ENCODE measurements around the gene RIGI. TPM values are rescaled to one million over a fixed set of nuclear protein-coding genes. Genes with fewer than 3 reads are reported as not detected.
A peak's percentile ranks its signal among the peaks of the same experiment; 100 is the strongest.

The RIGI gene
- total and polyA plus RNA-seq, 2 of the 13 experiments (the other 11 are each of a cell fraction or from before 2014, with no cell fraction given), result 3.0 to 8.2 TPM

DNA sequence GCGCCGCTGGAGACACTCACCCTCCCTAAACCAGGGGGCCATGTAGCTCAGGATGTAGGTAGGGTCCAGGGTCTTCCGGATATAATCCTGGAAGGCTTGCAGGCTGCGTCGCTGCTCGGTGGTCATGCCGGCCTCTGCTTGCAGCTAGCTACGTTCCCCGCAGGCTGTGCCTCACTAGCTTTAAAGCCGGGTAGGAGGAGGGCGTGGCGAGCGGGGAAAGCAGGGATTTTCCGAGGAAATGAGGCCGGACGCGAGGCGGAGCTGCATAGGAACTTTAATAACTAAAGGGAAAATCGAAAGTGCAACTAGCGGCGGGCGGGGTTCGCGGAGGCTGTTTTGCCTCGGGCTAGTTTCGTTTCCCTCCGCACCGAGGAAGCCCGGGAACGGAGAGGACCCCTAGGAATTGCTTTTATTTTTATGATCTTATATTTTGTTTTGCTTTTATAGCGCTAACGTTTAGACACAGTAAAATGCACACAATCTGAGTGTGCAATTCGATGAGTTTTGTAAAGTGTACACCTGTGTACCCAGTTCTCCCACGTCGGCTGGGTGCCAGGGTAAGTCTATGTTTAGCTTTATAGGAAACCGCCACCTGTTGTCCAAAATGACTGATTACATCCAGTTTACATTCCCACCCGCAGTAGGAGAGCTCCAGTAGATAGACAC, at the start of gene RIGI (continued):
- TF ChIP-seq TMF1 (CRISPR knock-in tag; IDR thresholded peaks at IDR 0.05; ENCODE audit: low read depth), result no peak
- TF ChIP-seq, protein P1, sequence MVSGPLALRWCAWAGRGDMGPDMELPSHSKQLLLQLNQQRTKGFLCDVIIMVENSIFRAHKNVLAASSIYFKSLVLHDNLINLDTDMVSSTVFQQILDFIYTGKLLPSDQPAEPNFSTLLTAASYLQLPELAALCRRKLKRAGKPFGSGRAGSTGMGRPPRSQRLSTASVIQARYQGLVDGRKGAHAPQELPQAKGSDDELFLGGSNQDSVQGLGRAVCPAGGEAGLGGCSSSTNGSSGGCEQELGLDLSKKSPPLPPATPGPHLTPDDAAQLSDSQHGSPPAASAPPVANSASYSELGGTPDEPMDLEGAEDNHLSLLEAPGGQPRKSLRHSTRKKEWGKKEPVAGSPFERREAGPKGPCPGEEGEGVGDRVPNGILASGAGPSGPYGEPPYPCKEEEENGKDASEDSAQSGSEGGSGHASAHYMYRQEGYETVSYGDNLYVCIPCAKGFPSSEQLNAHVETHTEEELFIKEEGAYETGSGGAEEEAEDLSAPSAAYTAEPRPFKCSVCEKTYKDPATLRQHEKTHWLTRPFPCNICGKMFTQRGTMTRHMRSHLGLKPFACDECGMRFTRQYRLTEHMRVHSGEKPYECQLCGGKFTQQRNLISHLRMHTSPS (CRISPR knock-in tag; IDR thresholded peaks at IDR 0.05; ENCODE audit: low read depth), result no peak
- TF ChIP-seq ZFY (CRISPR knock-in tag; IDR thresholded peaks at IDR 0.05), result peak; percentile 36; the same call in 1 of the 2 replicates
- peak; percentile 47; the same call in 1 of the 2 replicates for TF ChIP-seq RAD21 (CRISPR knock-in tag; IDR thresholded peaks at IDR 0.05)
- TF ChIP-seq NR2F2 (IDR thresholded peaks at IDR 0.05; ENCODE audit: borderline replicate concordance, low read depth), result no peak
- peak; percentile 65; the same call in 1 of the 2 replicates for TF ChIP-seq PHF21A (CRISPR knock-in tag; IDR thresholded peaks at IDR 0.05)
- no peak for TF ChIP-seq ZNF44 (CRISPR knock-in tag; IDR thresholded peaks at IDR 0.05)
- no peak for TF ChIP-seq CREBL2 (CRISPR knock-in tag; IDR thresholded peaks at IDR 0.05; ENCODE audit: borderline replicate concordance)
- peak; percentile 77; the same call in 1 of the 2 replicates for TF ChIP-seq ZNF430 (CRISPR knock-in tag; IDR thresholded peaks at IDR 0.05)
- TF ChIP-seq, protein P2, sequence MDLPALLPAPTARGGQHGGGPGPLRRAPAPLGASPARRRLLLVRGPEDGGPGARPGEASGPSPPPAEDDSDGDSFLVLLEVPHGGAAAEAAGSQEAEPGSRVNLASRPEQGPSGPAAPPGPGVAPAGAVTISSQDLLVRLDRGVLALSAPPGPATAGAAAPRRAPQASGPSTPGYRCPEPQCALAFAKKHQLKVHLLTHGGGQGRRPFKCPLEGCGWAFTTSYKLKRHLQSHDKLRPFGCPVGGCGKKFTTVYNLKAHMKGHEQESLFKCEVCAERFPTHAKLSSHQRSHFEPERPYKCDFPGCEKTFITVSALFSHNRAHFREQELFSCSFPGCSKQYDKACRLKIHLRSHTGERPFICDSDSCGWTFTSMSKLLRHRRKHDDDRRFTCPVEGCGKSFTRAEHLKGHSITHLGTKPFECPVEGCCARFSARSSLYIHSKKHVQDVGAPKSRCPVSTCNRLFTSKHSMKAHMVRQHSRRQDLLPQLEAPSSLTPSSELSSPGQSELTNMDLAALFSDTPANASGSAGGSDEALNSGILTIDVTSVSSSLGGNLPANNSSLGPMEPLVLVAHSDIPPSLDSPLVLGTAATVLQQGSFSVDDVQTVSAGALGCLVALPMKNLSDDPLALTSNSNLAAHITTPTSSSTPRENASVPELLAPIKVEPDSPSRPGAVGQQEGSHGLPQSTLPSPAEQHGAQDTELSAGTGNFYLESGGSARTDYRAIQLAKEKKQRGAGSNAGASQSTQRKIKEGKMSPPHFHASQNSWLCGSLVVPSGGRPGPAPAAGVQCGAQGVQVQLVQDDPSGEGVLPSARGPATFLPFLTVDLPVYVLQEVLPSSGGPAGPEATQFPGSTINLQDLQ (CRISPR knock-in tag; IDR thresholded peaks at IDR 0.05), result no peak
- TF ChIP-seq ZNF18 (CRISPR knock-in tag; IDR thresholded peaks at IDR 0.05; ENCODE audit: insufficient replicate concordance), result no peak
- TF ChIP-seq STAT6 (CRISPR knock-in tag; IDR thresholded peaks at IDR 0.05; ENCODE audit: borderline replicate concordance), result no peak
- no peak for TF ChIP-seq ZNF709 (CRISPR knock-in tag; IDR thresholded peaks at IDR 0.05)
- TF ChIP-seq SRSF9 (IDR thresholded peaks at IDR 0.05; ENCODE audit: borderline replicate concordance, insufficient read depth, low read depth, low read length, poor library complexity, severe bottlenecking), result no peak
- TF ChIP-seq KDM2A (CRISPR knock-in tag; IDR thresholded peaks at IDR 0.05; ENCODE audit: borderline replicate concordance, low read depth), result peak; percentile 94
- TF ChIP-seq JUND (CRISPR knock-in tag; IDR thresholded peaks at IDR 0.05), result no peak
- no peak for TF ChIP-seq ZNF256 (CRISPR knock-in tag; conservative IDR thresholded peaks at IDR 0.05)
- TF ChIP-seq DNMT1 (CRISPR knock-in tag; IDR thresholded peaks at IDR 0.05), result no peak
- TF ChIP-seq ZNF558 (CRISPR knock-in tag; IDR thresholded peaks at IDR 0.05; ENCODE audit: borderline replicate concordance), result no peak

Measured in HepG2 (cell line).